ENCODE results near the gene YIPF5. TPM values are rescaled to one million over a fixed set of nuclear protein-coding genes. Genes with fewer than 3 reads are reported as not detected.

Gene YIPF5
- total RNA-seq, 3 donors from 2014 or later: 30.5 to 50.4 (median 49.9) TPM

DNA sequence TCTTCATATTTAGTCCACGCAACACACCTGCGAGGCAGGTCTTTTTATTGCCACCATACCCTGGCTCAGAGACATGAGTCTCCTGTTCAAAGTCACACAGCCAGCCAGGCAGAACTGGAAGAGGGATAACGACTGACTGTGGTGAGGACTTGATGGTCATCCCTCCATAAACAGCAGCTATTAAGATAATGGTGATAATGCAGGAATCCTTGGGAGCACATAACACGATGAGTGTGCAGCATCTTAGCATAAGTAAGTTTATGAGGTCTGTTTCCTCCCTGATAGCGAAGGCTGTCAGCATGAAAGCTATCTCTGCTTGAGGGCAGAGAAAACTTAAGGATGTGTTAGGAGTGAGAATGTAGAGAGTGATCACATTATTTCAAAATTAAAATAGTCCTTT lies 31.1 kb upstream of the YIPF5 start:
- Histone ChIP-seq H3K4me1 (no peaks in the 10 kb centered on the region), H3K9me3 (no peaks in the 10 kb centered on the region), H3K36me3 (no peaks in the 10 kb centered on the region), H3K27ac (no peak overlapping the region), H3K27me3 (peaks cover 0 to 27% of the 10 kb centered on the region in 2 donors), H3K4me3 (no peak overlapping the region)
- TF ChIP-seq, protein P1, sequence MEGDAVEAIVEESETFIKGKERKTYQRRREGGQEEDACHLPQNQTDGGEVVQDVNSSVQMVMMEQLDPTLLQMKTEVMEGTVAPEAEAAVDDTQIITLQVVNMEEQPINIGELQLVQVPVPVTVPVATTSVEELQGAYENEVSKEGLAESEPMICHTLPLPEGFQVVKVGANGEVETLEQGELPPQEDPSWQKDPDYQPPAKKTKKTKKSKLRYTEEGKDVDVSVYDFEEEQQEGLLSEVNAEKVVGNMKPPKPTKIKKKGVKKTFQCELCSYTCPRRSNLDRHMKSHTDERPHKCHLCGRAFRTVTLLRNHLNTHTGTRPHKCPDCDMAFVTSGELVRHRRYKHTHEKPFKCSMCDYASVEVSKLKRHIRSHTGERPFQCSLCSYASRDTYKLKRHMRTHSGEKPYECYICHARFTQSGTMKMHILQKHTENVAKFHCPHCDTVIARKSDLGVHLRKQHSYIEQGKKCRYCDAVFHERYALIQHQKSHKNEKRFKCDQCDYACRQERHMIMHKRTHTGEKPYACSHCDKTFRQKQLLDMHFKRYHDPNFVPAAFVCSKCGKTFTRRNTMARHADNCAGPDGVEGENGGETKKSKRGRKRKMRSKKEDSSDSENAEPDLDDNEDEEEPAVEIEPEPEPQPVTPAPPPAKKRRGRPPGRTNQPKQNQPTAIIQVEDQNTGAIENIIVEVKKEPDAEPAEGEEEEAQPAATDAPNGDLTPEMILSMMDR (IDR thresholded peaks at IDR 0.05): no peak
- TF ChIP-seq POLR2AphosphoS5 (IDR thresholded peaks at IDR 0.05) (no peak), POLR2A (IDR thresholded peaks at IDR 0.05) (no peak)
- no peak for DNase-seq (ENCODE audit: low spot score in 2 of 2)
- intact Hi-C loops (cut with DNase I; ENCODE audit: low total_unique reads): no loop called here

DNA sequence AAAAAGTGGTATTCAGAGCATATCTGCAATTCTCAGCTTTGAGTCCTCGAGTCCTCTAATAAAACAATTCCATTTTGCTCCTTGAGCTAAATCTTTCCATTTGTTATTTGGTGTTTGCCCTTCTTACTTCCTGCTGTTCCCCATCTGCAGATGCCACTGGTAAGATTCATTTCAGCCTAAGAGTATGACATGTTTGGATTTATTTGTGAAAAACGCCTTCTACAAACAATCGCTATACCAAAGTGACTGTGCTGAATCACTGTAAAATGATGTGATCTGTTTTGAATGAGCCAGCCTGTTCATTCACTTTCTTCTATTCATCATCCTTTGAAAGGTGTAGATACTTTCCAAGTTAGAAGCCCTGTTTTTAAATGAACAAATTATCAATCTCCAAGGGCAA lies 27.9 kb upstream of the YIPF5 start:
- Histone ChIP-seq H3K9me3 (no peaks in the 10 kb centered on the region), H3K4me3 (no peak overlapping the region)
- intact Hi-C loops (cut with DNase I; ENCODE audit: low total_unique reads): no loop called here

DNA sequence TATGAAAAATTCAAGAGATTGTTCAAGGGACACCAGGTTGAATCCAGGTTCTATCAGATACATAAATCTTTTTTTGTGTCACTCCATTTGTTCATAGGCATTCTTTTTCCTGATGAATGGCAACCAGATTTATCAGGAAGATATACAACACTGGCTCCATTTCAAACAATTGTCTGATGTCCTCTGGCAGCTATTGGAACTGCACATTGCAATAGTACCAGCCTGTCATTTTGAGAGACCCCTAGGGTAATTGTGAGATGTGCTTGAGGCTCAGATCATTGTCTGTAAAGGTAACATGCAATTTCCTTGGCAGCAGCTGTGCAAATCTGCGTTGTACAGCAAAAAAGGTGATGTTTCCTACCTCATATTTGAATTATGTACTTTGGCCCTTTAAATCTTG lies 26.2 kb upstream of the YIPF5 start:
- Histone ChIP-seq H3K27me3 (peaks cover 0 to 12% of the 10 kb centered on the region in 2 donors), H3K36me3 (no peaks in the 10 kb centered on the region), H3K4me1 (no peaks in the 10 kb centered on the region), H3K4me3 (no peak overlapping the region), H3K27ac (no peak overlapping the region), H3K9me3 (no peaks in the 10 kb centered on the region)
- DNase-seq (ENCODE audit: low spot score in 2 of 2): no peak
- TF ChIP-seq POLR2AphosphoS5 (IDR thresholded peaks at IDR 0.05) (no peak), POLR2A (IDR thresholded peaks at IDR 0.05) (no peak)
- TF ChIP-seq, protein P1 (IDR thresholded peaks at IDR 0.05): no peak
- intact Hi-C loops (cut with DNase I; ENCODE audit: low total_unique reads): no loop called here

More for the DNA sequence above, 27.9 kb upstream of the YIPF5 start:
- Histone ChIP-seq H3K36me3 (no peaks in the 10 kb centered on the region), H3K4me1 (no peaks in the 10 kb centered on the region), H3K27me3 (peaks cover 0 to 12% of the 10 kb centered on the region in 2 donors), H3K27ac (no peak overlapping the region)
- TF ChIP-seq, protein P1 (IDR thresholded peaks at IDR 0.05): no peak
- TF ChIP-seq POLR2AphosphoS5 (IDR thresholded peaks at IDR 0.05) (no peak), POLR2A (IDR thresholded peaks at IDR 0.05) (no peak)
- no peak for DNase-seq (ENCODE audit: low spot score in 2 of 2)

DNA sequence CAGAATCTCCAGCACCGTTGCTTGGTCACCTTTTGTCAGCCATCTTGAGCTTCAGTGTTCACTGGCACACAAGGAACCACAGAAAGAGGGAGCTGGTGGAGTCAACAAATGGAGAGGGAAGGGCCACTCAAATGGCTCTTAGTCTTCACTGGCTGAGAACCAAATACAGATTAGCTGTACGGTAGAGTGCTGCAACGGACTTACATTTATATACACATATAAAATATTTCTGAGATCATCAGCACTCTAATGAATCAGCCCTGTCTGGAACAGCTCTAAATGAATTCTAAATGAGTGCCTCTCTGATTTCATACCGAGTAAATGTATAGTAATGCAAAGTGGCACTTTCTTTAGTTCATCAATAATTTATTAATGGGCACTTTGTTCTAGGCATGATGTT lies 25.0 kb upstream of the YIPF5 start:
- Histone ChIP-seq H3K9me3 (no peaks in the 10 kb centered on the region), H3K4me3 (no peak overlapping the region), H3K36me3 (no peaks in the 10 kb centered on the region), H3K27ac (no peak overlapping the region), H3K27me3 (peaks cover 0 to 3% of the 10 kb centered on the region in 2 donors), H3K4me1 (no peaks in the 10 kb centered on the region)
- intact Hi-C loops (cut with DNase I; ENCODE audit: low total_unique reads): no loop called here
- no peak for DNase-seq (ENCODE audit: low spot score in 2 of 2)
- TF ChIP-seq, protein P1 (IDR thresholded peaks at IDR 0.05): no peak
- TF ChIP-seq POLR2A (IDR thresholded peaks at IDR 0.05) (no peak), POLR2AphosphoS5 (IDR thresholded peaks at IDR 0.05) (no peak)

DNA sequence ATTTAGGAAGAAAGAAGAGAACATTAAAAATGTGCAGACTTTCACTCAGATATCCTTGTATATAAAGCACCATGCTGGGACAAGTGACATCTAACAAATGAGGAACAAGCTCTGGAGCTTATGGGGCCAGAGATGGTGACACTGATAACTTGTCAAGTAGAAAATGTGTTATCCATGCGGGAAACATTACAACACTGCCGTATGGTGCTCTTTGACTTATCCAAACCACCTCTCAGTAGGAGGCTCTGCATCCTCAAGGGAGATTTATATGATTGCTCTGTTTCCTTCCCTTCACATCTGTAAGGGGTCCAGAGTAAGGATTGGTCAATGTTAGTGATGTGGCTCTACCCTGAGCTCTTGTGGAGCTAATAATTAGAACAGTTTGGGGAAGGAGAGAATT lies 23.7 kb upstream of the YIPF5 start:
- Histone ChIP-seq H3K4me1 (no peaks in the 10 kb centered on the region), H3K4me3 (no peak overlapping the region), H3K9me3 (no peaks in the 10 kb centered on the region), H3K36me3 (no peaks in the 10 kb centered on the region), H3K27me3 (peaks cover 0 to 3% of the 10 kb centered on the region in 2 donors), H3K27ac (no peak overlapping the region)
- no peak for DNase-seq (ENCODE audit: low spot score in 2 of 2)
- TF ChIP-seq POLR2AphosphoS5 (IDR thresholded peaks at IDR 0.05) (no peak), POLR2A (IDR thresholded peaks at IDR 0.05) (no peak)
- TF ChIP-seq, protein P1 (IDR thresholded peaks at IDR 0.05): no peak
- intact Hi-C loops (cut with DNase I; ENCODE audit: low total_unique reads): no loop called here

Measured in breast epithelium (tissue), 4 donors.